ENCODE results near the gene HTR1B. TPM values are rescaled to one million over a fixed set of nuclear protein-coding genes. Genes with fewer than 3 reads are reported as not detected.
A peak's percentile ranks its signal among the peaks of the same experiment; 100 is the strongest.

HTR1B gene
- 0.20 to 0.38 TPM (median 0.25 TPM) in 3 replicates for total RNA-seq

DNA sequence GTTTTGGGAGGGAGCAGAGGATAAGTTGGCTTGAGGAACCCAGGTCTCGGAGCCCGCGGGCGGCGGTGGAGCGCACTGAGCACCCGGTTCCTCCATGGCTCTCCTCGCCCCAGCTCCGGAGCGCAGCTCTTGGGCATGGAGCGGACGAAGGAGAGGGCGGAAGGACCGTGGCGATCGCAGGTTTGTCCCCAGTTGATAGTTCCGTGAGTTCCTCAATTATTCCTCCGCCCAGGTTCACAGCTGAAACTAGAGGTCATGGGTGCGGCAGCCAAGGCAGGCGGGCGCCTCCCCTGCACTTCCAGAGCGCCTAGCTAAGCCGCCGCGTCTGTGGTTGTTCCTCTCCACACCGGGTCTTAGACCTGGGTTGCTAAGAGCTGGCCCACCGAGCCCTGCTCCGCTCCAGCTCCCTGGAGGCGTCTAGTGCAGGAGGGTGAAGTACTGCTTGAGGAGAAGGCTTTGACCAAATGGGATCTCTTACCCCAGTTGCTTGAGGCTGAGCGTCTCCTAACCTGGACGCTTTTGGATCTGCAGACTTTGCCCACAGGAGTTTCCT lies at the start of gene HTR1B:
Gene HTR1B (minus strand): TSS at position 184 of the 553 bp plus-strand sequence. CDS start 88 bp downstream, at position 96.
- Mint-ChIP-seq H3K27me3 (ENCODE audit: low read depth) (peaks cover 85% of the 10 kb centered on the region), H3K36me3 (no peaks in the 10 kb centered on the region), H3K27ac (no peak within 1 kb of the TSS), H3K9me3 (no peaks in the 10 kb centered on the region), H3K4me3 (peak within 1 kb of the TSS; percentile 72), H3K4me1 (peaks cover 40% of the 10 kb centered on the region)
- peak in 1 of 2 experiments; percentile 47 for DNase-seq (ENCODE audit: low spot score in 2 of 2, unreplicated experiment in 2 of 2)
- TF ChIP-seq CTCF (IDR thresholded peaks at IDR 0.05; ENCODE audit: unreplicated experiment), result no peak

DNA sequence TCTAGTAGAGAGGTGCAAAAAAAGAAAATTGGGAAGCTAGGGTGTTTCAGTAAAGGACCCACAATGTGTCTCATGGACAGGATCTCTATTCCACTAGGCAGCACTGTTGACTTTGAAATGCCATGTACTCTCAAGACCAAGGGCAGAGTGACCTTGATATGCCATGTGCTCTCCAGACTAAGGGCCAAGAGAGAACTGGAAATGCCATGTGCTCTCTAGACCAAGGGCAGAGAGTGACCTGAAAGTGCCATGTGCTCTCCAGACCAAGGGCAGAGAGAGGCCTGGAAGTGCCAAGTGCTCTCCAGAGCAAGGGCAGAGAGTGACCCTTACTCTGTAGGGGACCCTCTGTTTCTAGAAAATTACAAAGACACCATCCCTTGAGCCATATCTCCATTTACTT lies 49.3 kb upstream of the HTR1B start:
- H3K9me3 Mint-ChIP-seq, result peaks cover 41% of the 10 kb centered on the region
- DNase-seq (ENCODE audit: low spot score in 2 of 2, unreplicated experiment in 2 of 2), result no peak
- H3K4me1 Mint-ChIP-seq, result peaks cover 8% of the 10 kb centered on the region
- TF ChIP-seq CTCF (IDR thresholded peaks at IDR 0.05; ENCODE audit: unreplicated experiment), result no peak
- no peaks in the 10 kb centered on the region for H3K36me3 Mint-ChIP-seq
- no peak overlapping the region for H3K4me3 Mint-ChIP-seq
- no peak overlapping the region for H3K27ac Mint-ChIP-seq
- peaks cover 1% of the 10 kb centered on the region for H3K27me3 Mint-ChIP-seq (ENCODE audit: low read depth)

GRCh38 chr6:77511860-77512259 lies 48.6 kb upstream of the HTR1B start:
- H3K27ac Mint-ChIP-seq, result no peak overlapping the region
- peaks cover 7% of the 10 kb centered on the region for H3K4me1 Mint-ChIP-seq
- no peak for DNase-seq (ENCODE audit: low spot score in 2 of 2, unreplicated experiment in 2 of 2)
- TF ChIP-seq CTCF (IDR thresholded peaks at IDR 0.05; ENCODE audit: unreplicated experiment), result no peak
- no peak overlapping the region for H3K4me3 Mint-ChIP-seq
- peaks cover 2% of the 10 kb centered on the region for H3K27me3 Mint-ChIP-seq (ENCODE audit: low read depth)
- H3K9me3 Mint-ChIP-seq, result peaks cover 41% of the 10 kb centered on the region
- no peaks in the 10 kb centered on the region for H3K36me3 Mint-ChIP-seq

DNA sequence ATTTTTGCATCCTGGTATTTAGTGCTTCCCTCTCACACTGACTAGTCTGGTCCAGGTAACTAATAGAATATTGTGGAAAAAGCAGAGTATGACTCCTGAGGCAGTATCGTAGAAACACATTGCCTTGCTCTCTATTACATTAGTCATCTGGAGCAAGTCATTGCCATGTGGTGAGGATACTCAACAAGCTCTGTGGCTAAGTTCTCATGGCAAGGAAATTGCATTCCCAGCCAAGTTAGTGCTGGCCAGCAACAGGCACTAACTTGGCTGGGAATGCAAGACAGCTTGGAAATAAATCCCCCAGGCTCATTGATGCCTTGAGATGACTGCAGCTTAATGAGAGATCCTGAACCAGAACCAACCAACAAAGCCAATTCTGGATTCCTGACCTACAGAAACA lies 39.7 kb upstream of the HTR1B start:
- Mint-ChIP-seq H3K4me3 (no peak overlapping the region), H3K4me1 (no peaks in the 10 kb centered on the region), H3K27me3 (ENCODE audit: low read depth) (peaks cover 2% of the 10 kb centered on the region), H3K36me3 (no peaks in the 10 kb centered on the region), H3K9me3 (no peaks in the 10 kb centered on the region), H3K27ac (no peak overlapping the region)
- no peak for DNase-seq (ENCODE audit: low spot score in 2 of 2, unreplicated experiment in 2 of 2)
- TF ChIP-seq CTCF (IDR thresholded peaks at IDR 0.05; ENCODE audit: unreplicated experiment), result no peak

DNA sequence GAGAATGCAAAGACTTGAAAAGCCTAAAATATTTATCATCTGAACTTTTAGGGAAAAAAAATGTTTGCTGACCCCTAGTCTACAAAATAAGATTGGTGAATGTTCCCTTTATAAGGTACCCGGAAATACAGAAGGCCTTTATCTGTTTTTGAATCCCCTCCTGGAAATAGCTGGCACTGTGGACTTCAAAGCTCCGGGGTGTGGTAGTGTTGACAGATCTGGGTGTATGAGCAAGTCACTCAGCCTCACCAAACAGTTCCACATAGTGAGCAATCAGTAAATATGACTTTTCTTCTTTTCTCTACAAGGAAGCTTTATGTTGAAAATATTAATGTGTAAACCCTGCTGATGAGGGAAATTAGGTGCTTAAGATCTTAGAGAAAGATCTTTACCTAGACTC lies 29.2 kb upstream of the HTR1B start:
- no peak for TF ChIP-seq CTCF (IDR thresholded peaks at IDR 0.05; ENCODE audit: unreplicated experiment)
- DNase-seq (ENCODE audit: low spot score in 2 of 2, unreplicated experiment in 2 of 2), result no peak
- Mint-ChIP-seq H3K4me3 (no peak overlapping the region), H3K9me3 (no peaks in the 10 kb centered on the region), H3K27me3 (ENCODE audit: low read depth) (peaks cover 5% of the 10 kb centered on the region), H3K36me3 (no peaks in the 10 kb centered on the region), H3K27ac (no peak overlapping the region), H3K4me1 (no peaks in the 10 kb centered on the region)

All from mesothelial cell of epicardium (in vitro differentiated cells).